PC-3 (cell line): ENCODE data around the gene MRPS18C.

Experiments
- CTCF ChIP-seq: fragments of 300-600 bp; sonication (generic); conservative IDR thresholded peaks from 2 replicates; pipeline ENCODE4 v1.5.1; 2017; ENCODE audit warnings: antibody characterized with exemption, low read depth, mild to moderate bottlenecking, low read length
- EZH2 ChIP-seq: fragments of 300-600 bp; sonication (generic); IDR thresholded peaks from one replicate; pipeline ENCODE4 v1.6.1; 2017; ENCODE audit warnings: antibody characterized with exemption, mild to moderate bottlenecking, low read length; ENCODE audit not compliant: unreplicated experiment

DNA sequence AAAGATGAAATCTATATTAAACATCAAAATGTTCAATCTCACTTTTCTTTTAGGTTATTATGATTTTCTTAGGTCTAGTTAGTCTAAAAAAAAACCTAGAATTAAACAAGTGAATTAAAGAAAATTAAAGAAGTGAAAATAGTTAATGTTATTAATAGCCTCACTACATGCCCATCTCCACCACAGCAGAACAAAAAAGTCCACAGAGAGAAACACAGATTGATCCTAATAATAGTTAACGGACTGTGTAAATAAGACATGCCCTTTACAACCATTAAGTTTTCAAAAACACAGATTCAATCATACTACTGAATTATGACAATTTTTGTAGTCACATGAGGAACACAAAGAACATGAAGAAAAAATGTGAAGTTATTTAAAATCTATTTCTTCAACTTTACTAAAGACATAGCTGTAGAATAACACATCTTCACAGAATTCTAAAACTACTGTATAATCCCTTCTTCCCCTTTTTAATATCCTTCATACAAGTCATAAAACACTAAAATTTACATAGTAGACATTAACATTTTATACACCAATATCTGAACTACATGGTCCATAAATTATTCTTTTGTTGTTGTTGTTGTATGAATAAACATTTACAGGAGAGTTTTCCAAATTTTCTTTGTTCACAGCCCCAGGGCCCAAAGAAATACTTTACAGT, 15.6 kb upstream of the MRPS18C start:
- TF ChIP-seq CTCF (no peak), EZH2 (no peak)
